H1 (cell line): ENCODE data around the gene MORN4. TPM values are rescaled to one million over a fixed set of nuclear protein-coding genes. Genes with fewer than 3 reads are reported as not detected.

Source experiments
- ASH2L ChIP-seq: fragments of 200-600, 300-600 bp; sonication (generic); IDR thresholded peaks from one replicate; pipeline ENCODE4 v1.7.1; 2017; ENCODE audit warnings: low read length
- CHD2 ChIP-seq: IDR thresholded peaks from 2 replicates; pipeline ENCODE4 v1.6.1; 2012; ENCODE audit warnings: low read length, improper control_type of control experiment
- CREB1 ChIP-seq: IDR thresholded peaks from 2 replicates; pipeline ENCODE4 v1.6.1; 2012; ENCODE audit warnings: inconsistent platforms
- E2F6 ChIP-seq: IDR thresholded peaks from 2 replicates; pipeline ENCODE4 v1.6.1; 2012; ENCODE audit warnings: inconsistent platforms
- GABPA ChIP-seq: IDR thresholded peaks from 2 replicates; pipeline ENCODE4 v1.6.1; 2011; ENCODE audit warnings: mild to moderate bottlenecking, low read length, moderate library complexity, borderline replicate concordance; ENCODE audit not compliant: insufficient read depth
- JUND ChIP-seq: IDR thresholded peaks from 2 replicates; pipeline ENCODE4 v1.6.1; 2011; ENCODE audit warnings: mild to moderate bottlenecking, improper control_type of control experiment, low read length
- KDM1A ChIP-seq: fragments of 200-600, 300-600 bp; sonication (generic); IDR thresholded peaks from 2 replicates; pipeline ENCODE4 v1.7.1; 2016; ENCODE audit warnings: mild to moderate bottlenecking, low read length, borderline replicate concordance
- POLR2AphosphoS5 ChIP-seq: IDR thresholded peaks from 2 replicates; pipeline ENCODE4 v1.6.1; 2011; ENCODE audit warnings: low read depth, low read length
- TAF1 ChIP-seq: IDR thresholded peaks from 2 replicates; pipeline ENCODE4 v1.6.1; 2011; ENCODE audit warnings: mild to moderate bottlenecking, low read depth, low read length
- TAF7 ChIP-seq: optimal IDR thresholded peaks from 2 replicates; pipeline ENCODE3; 2011; ENCODE audit warnings: low read depth, mild to moderate bottlenecking, inconsistent platforms, low read length, moderate library complexity, borderline replicate concordance
- ZNF274 ChIP-seq: IDR thresholded peaks from 2 replicates; pipeline ENCODE4 v1.7.0; 2012; ENCODE audit warnings: low read length, borderline replicate concordance; ENCODE audit errors: extremely low read depth
- polyA plus RNA-seq, 7 experiments: library from polyadenylated mRNA; depleted of rRNA in 3 of 7; stranded (reverse) in 5 of 7; unstranded in 2 of 7; fragments of >200 nt in 5 of 7; fragments of 200-250 nt in 2 of 7; gene quantifications; 1 replicate in 5 of 7; 2 replicates in 1 of 7; 4 replicates in 1 of 7; pipeline versions ENCODE4 v1.2.1 to v1.2.3, GENCODE V29; 2011 to 2013; ENCODE audit warnings: missing spikeins in 2 of 7, mixed read lengths in 2 of 7
- total RNA-seq: library from RNA; stranded (reverse); fragmentation: NEBNext Ultra II Directional; extraction: Animal tissue kit (Norgen Biotek cat#: 25700); gene quantifications from 2 replicates; pipeline ENCODE4 v1.2.1, GENCODE V29; 2021

MORN4 gene
- total and polyA plus RNA-seq, 2 of the 8 experiments (the other 6 are each of a cell fraction or from before 2014, with no cell fraction given), result 13.6 to 22.0 TPM

- TF ChIP-seq E2F6, result no peak
- TF ChIP-seq JUND, result no peak
- TF ChIP-seq POLR2AphosphoS5, result no peak
- TF ChIP-seq CHD2, result no peak
- TF ChIP-seq ZNF274, result no peak
- no peak for TF ChIP-seq TAF7
- no peak for TF ChIP-seq GABPA
- TF ChIP-seq CREB1, result no peak
- TF ChIP-seq TAF1, result no peak
- TF ChIP-seq ASH2L, result no peak
- no peak for TF ChIP-seq KDM1A
- TF ChIP-seq, all 59 proteins: peak for 0
Observed at GRCh38 chr10:97644936-97645335, 11.6 kb upstream of the MORN4 start (continued).
